Psoas muscle (tissue), 8 donors: ENCODE measurements around the gene TNFRSF11A. TPM values are rescaled to one million over a fixed set of nuclear protein-coding genes. Genes with fewer than 3 reads are reported as not detected.

Source experiments
- ATAC-seq, 4 donors: fragments of 200-7000 bp; cut with Tn5 transposase; one replicate each; pipeline ENCODE4 v1.9.1; 2020; ENCODE audit warnings: moderate library complexity in 3 of 4, mild to moderate bottlenecking in 2 of 4
- DNase-seq, 2 donors: peaks; one replicate each; pipeline ENCODE4 v3.0.0-alpha.2; 2020
- H3K27ac ChIP-seq: fragments of 200-600 bp; one replicate; pipeline ENCODE4 v1.8.0; 2022
- H3K27me3 ChIP-seq, 3 donors: fragments of 200-600 bp in 1 of 3; one replicate each; pipeline versions ENCODE4 v1.6.1 to v1.8.0; 2013 to 2022; ENCODE audit warnings: low read length in 2 of 3, mild to moderate bottlenecking in 2 of 3, moderate library complexity in 1 of 3; ENCODE audit not compliant: insufficient read depth in 3 of 3
- H3K36me3 ChIP-seq, 2 donors: fragments of 200-600 bp in 1 of 2; one replicate each; pipeline versions ENCODE4 v1.6.1 to v1.8.0; 2013 to 2022; ENCODE audit warnings: low read depth in 1 of 2, mild to moderate bottlenecking in 1 of 2, moderate library complexity in 1 of 2; ENCODE audit not compliant: insufficient read depth in 1 of 2
- H3K4me1 ChIP-seq: fragments of 200-600 bp; one replicate; pipeline ENCODE4 v1.8.0; 2022
- H3K4me3 ChIP-seq: fragments of 200-600 bp; one replicate; pipeline ENCODE4 v1.8.0; 2022; ENCODE audit warnings: mild to moderate bottlenecking
- H3K9me3 ChIP-seq: fragments of 200-600 bp; one replicate; pipeline ENCODE4 v1.8.0; 2022
- CTCF ChIP-seq: fragments of 200-600 bp; IDR thresholded peaks from one replicate; pipeline ENCODE4 v1.8.0; 2022; ENCODE audit warnings: antibody characterized with exemption
- WGBS, 3 donors: extraction: QIAGEN DNeasy Blood & Tissue Kit; methylation state at CpG; one replicate each; pipeline versions ENCODE4 v1.1.6 to v1.1.7; 2013; 5-methylcytosine and 5-hydroxymethylcytosine counted together
- intact Hi-C, 2 donors: fragments of 100-400 bp; cut with DNase I; formaldehyde crosslinking; loops; one replicate each; pipeline versions ENCODE4 v1.11.0 to v1.14.2; 2022
- polyA plus RNA-seq, 3 donors: library from polyadenylated mRNA; stranded (reverse); fragments of 200-250 nt; gene quantifications; one replicate each; pipeline ENCODE4 v1.2.3, GENCODE V29; 2013
- total RNA-seq, 4 donors: library from RNA; stranded (reverse); fragmentation: NEBNext Ultra II Directional in 2 of 4; extraction: Animal tissue kit (Norgen Biotek cat#: 25700) in 2 of 4; gene quantifications; one replicate each; pipeline versions ENCODE4 v1.2.1 to v1.2.4, GENCODE V29; 2021 to 2023
- donor health status: healthy with polysubstance abuse.
- donor health status: DM: no; HTN: no; CAD: no; lungs with moderate emphysema.
- donor health status: Bipolar disorder and iron deficiency.
- donor health status: healthy.
- donor health status: DM: yes; HTN: yes; CAD: no.
- donor health status: DM: no; HTN: no; CAD: no.
- donor health status: DM: no; HTN: no; CAD: no.
- donor health status: DM: yes; HTN: yes; CAD: no.

The TNFRSF11A gene
- total and polyA plus RNA-seq, 7 donors: 0.12 to 1.3 (median 0.60) TPM

DNA sequence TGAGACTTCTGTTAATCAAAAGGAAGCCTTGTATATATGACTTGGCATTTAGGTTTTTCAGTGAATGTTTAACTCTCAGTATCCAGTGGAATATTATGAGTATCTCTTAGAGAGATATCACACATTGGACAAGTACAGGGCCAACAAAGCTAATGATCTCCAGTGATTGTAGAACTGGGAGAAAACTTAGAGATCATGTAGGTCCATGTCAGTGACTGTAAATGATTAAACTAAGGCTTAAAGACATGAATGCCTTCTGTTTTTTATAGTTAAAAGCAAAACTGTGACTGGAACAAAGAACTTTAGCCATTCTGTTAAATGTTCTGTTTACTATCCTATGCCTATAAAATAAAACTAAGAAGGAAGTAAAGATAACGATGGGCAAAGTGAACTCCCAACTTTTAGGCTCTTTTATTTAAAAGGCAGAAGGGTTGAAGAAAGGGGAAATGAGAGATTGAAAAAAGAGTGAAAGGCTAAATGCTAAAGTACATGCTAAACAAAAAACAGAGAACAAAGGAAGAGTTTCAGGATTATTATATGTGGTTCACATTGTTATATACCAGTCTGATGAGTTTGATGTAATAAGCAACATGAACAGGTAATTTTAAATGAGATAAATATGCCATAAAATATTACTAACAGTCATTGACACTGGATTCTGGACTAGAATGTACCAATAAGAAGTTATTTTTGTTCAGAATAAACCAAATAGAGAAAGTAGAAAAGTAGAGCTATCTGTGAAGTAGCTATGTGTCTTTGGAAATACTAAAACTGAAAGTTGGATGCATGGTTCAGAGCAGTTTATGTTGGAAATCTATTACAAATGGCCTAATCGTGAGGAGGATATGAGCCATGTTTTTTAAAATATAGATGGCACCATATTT lies 37.1 kb upstream of the TNFRSF11A start:
- Histone ChIP-seq H3K4me3 (no peak overlapping the region), H3K27me3 (no peaks in the 10 kb centered on the region), H3K36me3 (peaks cover 0 to 29% of the 10 kb centered on the region in 2 donors), H3K27ac (no peak overlapping the region), H3K4me1 (no peaks in the 10 kb centered on the region), H3K9me3 (no peaks in the 10 kb centered on the region)
- 92 to 94% (median 93%) methylated on average over 2 of the region's 2 CpGs for WGBS, 3 donors
- TF ChIP-seq CTCF: no peak
- ATAC-seq (no peak), DNase-seq (no peak)
- intact Hi-C loops: no loop called here

DNA sequence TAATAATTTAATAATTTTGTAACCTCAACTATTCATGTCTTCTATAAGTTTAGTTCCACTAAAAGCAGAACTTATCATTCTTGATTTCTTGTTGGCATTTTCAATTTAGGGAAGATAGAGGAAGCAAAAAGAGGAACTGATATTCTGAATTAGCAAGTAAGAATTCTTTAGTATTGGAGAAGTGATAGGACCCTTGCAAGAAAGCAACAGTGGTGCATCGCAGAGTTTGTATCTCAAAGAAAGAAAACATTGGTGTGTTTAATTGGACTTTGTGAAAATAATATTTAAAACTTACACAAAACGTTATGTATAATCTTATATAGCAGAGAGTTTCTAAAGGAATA lies 36.5 kb upstream of the TNFRSF11A start:
- ATAC-seq: no peak
- intact Hi-C loops: no loop called here

GRCh38 chr18:62289047-62289446 lies 36.1 kb upstream of the TNFRSF11A start:
- H3K4me3 ChIP-seq: no peak overlapping the region
- DNase-seq (no peak), ATAC-seq (no peak)
- H3K27me3 ChIP-seq: no peaks in the 10 kb centered on the region
- no peaks in the 10 kb centered on the region for H3K4me1 ChIP-seq
- WGBS, 3 donors: 96 to 99% (median 99%) methylated on average over 2 of the region's 2 CpGs
- intact Hi-C loops: no loop called here
- H3K9me3 ChIP-seq: no peaks in the 10 kb centered on the region
- H3K27ac ChIP-seq: no peak overlapping the region
- TF ChIP-seq CTCF: no peak
- H3K36me3 ChIP-seq: peaks cover 0 to 35% of the 10 kb centered on the region in 2 donors

More for the DNA sequence above, 36.5 kb upstream of the TNFRSF11A start:
- Histone ChIP-seq H3K4me3 (no peak overlapping the region), H3K27ac (no peak overlapping the region), H3K27me3 (no peaks in the 10 kb centered on the region), H3K36me3 (peaks cover 0 to 31% of the 10 kb centered on the region in 2 donors), H3K4me1 (no peaks in the 10 kb centered on the region), H3K9me3 (no peaks in the 10 kb centered on the region)
- no peak for DNase-seq
- WGBS, 3 donors: 88 to 95% (median 93%) methylated on average over 2 of the region's 2 CpGs
- TF ChIP-seq CTCF: no peak

- Histone ChIP-seq H3K27ac (no peak overlapping the region), H3K4me1 (no peaks in the 10 kb centered on the region), H3K36me3 (peaks cover 0 to 50% of the 10 kb centered on the region in 2 donors), H3K27me3 (no peaks in the 10 kb centered on the region), H3K4me3 (no peak overlapping the region), H3K9me3 (no peaks in the 10 kb centered on the region)
- intact Hi-C loops: no loop called here
- DNase-seq (no peak), ATAC-seq (no peak)
- no peak for TF ChIP-seq CTCF
These were observed 31.0 kb upstream of the TNFRSF11A start for GRCh38 chr18:62294073-62294472.
